Hepatocyte (in vitro differentiated cells): ENCODE results near the gene MDH1. TPM values are rescaled to one million over a fixed set of nuclear protein-coding genes. Genes with fewer than 3 reads are reported as not detected.

Experiments
- DNase-seq: peaks from one replicate; pipeline ENCODE4 v3.0.0-alpha.2; 2016; ENCODE audit warnings: low spot score
- H2AFZ ChIP-seq: fragments of 200-600 bp; sonication (generic); 2 replicates; pipeline ENCODE4 v1.6.0; 2016; ENCODE audit warnings: antibody characterized with exemption, mild to moderate bottlenecking
- H3K27ac ChIP-seq: fragments of 200-600 bp; sonication (generic); 2 replicates; pipeline ENCODE4 v1.5.1; 2016; ENCODE audit warnings: mild to moderate bottlenecking
- H3K27me3 ChIP-seq: fragments of 200-600 bp; sonication (generic); 2 replicates; pipeline ENCODE4 v1.6.1; 2016
- H3K36me3 ChIP-seq: fragments of 200-600 bp; sonication (generic); replicated peaks from 2 replicates; pipeline ENCODE4 v1.5.1; 2016; ENCODE audit warnings: low read depth; ENCODE audit not compliant: insufficient read depth
- H3K4me1 ChIP-seq: fragments of 200-600 bp; sonication (generic); 2 replicates; pipeline ENCODE4 v1.5.1; 2016; ENCODE audit warnings: mild to moderate bottlenecking, moderate library complexity; ENCODE audit not compliant: insufficient read depth
- H3K4me2 ChIP-seq: fragments of 200-600 bp; sonication (generic); 2 replicates; pipeline ENCODE4 v1.6.0; 2016
- H3K4me3 ChIP-seq: fragments of 200-600 bp; sonication (generic); 2 replicates; pipeline ENCODE4 v1.5.1; 2016; ENCODE audit warnings: mild to moderate bottlenecking
- H3K79me2 ChIP-seq: fragments of 200-600 bp; sonication (generic); 2 replicates; pipeline ENCODE4 v1.6.0; 2017; ENCODE audit warnings: mild to moderate bottlenecking
- H3K9me2 ChIP-seq: fragments of 200-600 bp; sonication (generic); replicated peaks from 2 replicates; pipeline ENCODE4 v1.6.0; 2017; ENCODE audit warnings: mild to moderate bottlenecking; ENCODE audit not compliant: insufficient read depth
- H3K9me3 ChIP-seq: fragments of 200-600 bp; sonication (generic); 2 replicates; pipeline ENCODE4 v1.5.1; 2016; ENCODE audit warnings: low read depth, mild to moderate bottlenecking
- H4K20me1 ChIP-seq: fragments of 200-600 bp; sonication (generic); 2 replicates; pipeline ENCODE4 v1.6.0; 2016; ENCODE audit warnings: mild to moderate bottlenecking; ENCODE audit not compliant: insufficient read depth, poor library complexity, severe bottlenecking
- CTCF ChIP-seq: fragments of 200-600 bp; sonication (generic); IDR thresholded peaks from 2 replicates; pipeline ENCODE4 v1.5.1; 2016; ENCODE audit warnings: antibody characterized with exemption, mild to moderate bottlenecking; ENCODE audit not compliant: poor library complexity
- EZH2 ChIP-seq: fragments of 200-600 bp; sonication (generic); IDR thresholded peaks from 2 replicates; pipeline ENCODE4 v1.6.1; 2016; ENCODE audit warnings: antibody characterized with exemption, mild to moderate bottlenecking, borderline replicate concordance
- EZH2phosphoT487 ChIP-seq: fragments of 200-600 bp; sonication (generic); IDR thresholded peaks from one replicate; pipeline ENCODE4 v1.6.1; 2018; ENCODE audit warnings: antibody characterized with exemption, mild to moderate bottlenecking, low read depth, moderate library complexity; ENCODE audit not compliant: unreplicated experiment, severe bottlenecking
- WGBS: methylation state at CpG from one replicate; pipeline ENCODE4 v1.1.6; 2016; ENCODE audit warnings: low lambda C conversion rate; ENCODE audit errors: missing lambda C conversion rate; 5-methylcytosine and 5-hydroxymethylcytosine counted together
- polyA plus RNA-seq: library from polyadenylated mRNA; unstranded; fragments of >200 nt; fragmentation: Nextera tagmentation; extraction: Ambion mirVana; gene quantifications from 2 replicates; pipeline ENCODE4 v1.2.1, GENCODE V29; 2016
- total RNA-seq: library from RNA; depleted of rRNA; stranded (reverse); fragments of >200 nt; gene quantifications from 2 replicates; pipeline ENCODE4 v1.2.3, GENCODE V29; 2014

MDH1 gene
- total and polyA plus RNA-seq, 2 experiments from 2014 or later: 297 to 298 TPM

GRCh38 chr2:63651861-63652651, 63.3 kb downstream of the MDH1 start:
- WGBS: 68% methylated on average over 4 of the region's 4 CpGs
- no peak overlapping the region for H3K4me3 ChIP-seq
- H3K9me3 ChIP-seq: no peaks in the 10 kb centered on the region
- H3K79me2 ChIP-seq: no peaks in the 10 kb centered on the region
- no peaks in the 10 kb centered on the region for H3K9me2 ChIP-seq
- no peak overlapping the region for H3K4me2 ChIP-seq
- no peak for DNase-seq
- TF ChIP-seq EZH2 (no peak), EZH2phosphoT487 (no peak), CTCF (no peak)
- H3K36me3 ChIP-seq: no peaks in the 10 kb centered on the region
- no peak overlapping the region for H2AFZ ChIP-seq
- no peaks in the 10 kb centered on the region for H3K4me1 ChIP-seq
- H4K20me1 ChIP-seq: no peaks in the 10 kb centered on the region
- no peaks in the 10 kb centered on the region for H3K27me3 ChIP-seq
- H3K27ac ChIP-seq: no peak overlapping the region

- Histone ChIP-seq H3K27me3 (no peaks in the 10 kb centered on the region), H3K9me3 (no peaks in the 10 kb centered on the region), H3K27ac (no peak overlapping the region), H3K9me2 (no peaks in the 10 kb centered on the region), H3K4me1 (no peaks in the 10 kb centered on the region), H3K4me3 (no peak overlapping the region), H2AFZ (no peak overlapping the region), H4K20me1 (no peaks in the 10 kb centered on the region), H3K36me3 (no peaks in the 10 kb centered on the region), H3K4me2 (no peak overlapping the region), H3K79me2 (no peaks in the 10 kb centered on the region)
- TF ChIP-seq EZH2: no peak
- TF ChIP-seq EZH2phosphoT487: no peak
- no peak for TF ChIP-seq CTCF
- DNase-seq: no peak
- WGBS: 77% methylated on average over 2 of the region's 2 CpGs
Observed at GRCh38 chr2:63652652-63652985, 63.9 kb downstream of the MDH1 start.

- Histone ChIP-seq H3K27me3 (no peaks in the 10 kb centered on the region), H3K79me2 (no peaks in the 10 kb centered on the region), H4K20me1 (no peaks in the 10 kb centered on the region), H3K4me3 (no peak overlapping the region), H2AFZ (no peak overlapping the region), H3K27ac (no peak overlapping the region), H3K9me2 (no peaks in the 10 kb centered on the region), H3K4me2 (no peak overlapping the region), H3K36me3 (no peaks in the 10 kb centered on the region), H3K9me3 (no peaks in the 10 kb centered on the region), H3K4me1 (peaks cover under 1% of the 10 kb centered on the region)
- TF ChIP-seq EZH2phosphoT487 (no peak), EZH2 (no peak), CTCF (no peak)
- no peak for DNase-seq
- WGBS: 96% methylated on average over 1 of the region's 1 CpG
Observed at GRCh38 chr2:63654959-63655358, 66.2 kb downstream of the MDH1 start.

Other genes starting within 250 kb of the MDH1 start
- 9.5 and 12.8 TPM in 2 replicates for gene WDPCP, start 486 bp upstream of the MDH1 start, total RNA-seq
- gene WDPCP, start 486 bp upstream of the MDH1 start, polyA plus RNA-seq: 4.9 and 6.9 TPM in 2 replicates